ENCODE data around the gene CCDC78.

Gene CCDC78

DNA sequence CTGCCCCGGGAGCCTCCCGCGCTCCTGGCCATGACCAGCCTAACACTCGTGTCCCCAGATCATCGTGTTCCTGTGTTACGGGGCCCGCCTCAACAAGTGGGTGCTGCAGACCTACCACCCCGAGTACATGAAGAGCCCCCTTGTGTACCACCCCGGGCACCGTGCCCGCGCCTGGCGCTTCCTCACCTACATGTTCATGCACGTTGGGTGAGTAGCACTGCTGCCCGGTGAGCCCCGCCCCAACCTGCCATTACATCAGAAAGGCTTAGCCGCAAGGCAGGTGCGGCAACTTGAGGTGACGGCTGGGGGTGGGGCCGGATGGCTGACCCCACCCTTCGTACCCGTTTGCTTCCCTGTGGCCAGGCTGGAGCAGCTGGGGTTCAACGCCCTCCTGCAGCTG is 49.3 kb downstream of the CCDC78 start:
- DNase-seq = no peak

- no peak for DNase-seq
Observed at GRCh38 chr16:676565-676902, 49.7 kb downstream of the CCDC78 start.

GRCh38 chr16:675884-676564 is 50.2 kb downstream of the CCDC78 start:
- DNase-seq = no peak

GRCh38 chr16:674968-675883 is 51.0 kb downstream of the CCDC78 start, which contains the start of gene RHBDL1:
TSS of gene RHBDL1 (plus strand) at chr16:675671. CDS start at chr16:675791, 120 bp downstream.
- peak; percentile 37 for DNase-seq

GRCh38 chr16:674214-674881 is 51.9 kb downstream of the CCDC78 start:
- DNase-seq = no peak

DNA sequence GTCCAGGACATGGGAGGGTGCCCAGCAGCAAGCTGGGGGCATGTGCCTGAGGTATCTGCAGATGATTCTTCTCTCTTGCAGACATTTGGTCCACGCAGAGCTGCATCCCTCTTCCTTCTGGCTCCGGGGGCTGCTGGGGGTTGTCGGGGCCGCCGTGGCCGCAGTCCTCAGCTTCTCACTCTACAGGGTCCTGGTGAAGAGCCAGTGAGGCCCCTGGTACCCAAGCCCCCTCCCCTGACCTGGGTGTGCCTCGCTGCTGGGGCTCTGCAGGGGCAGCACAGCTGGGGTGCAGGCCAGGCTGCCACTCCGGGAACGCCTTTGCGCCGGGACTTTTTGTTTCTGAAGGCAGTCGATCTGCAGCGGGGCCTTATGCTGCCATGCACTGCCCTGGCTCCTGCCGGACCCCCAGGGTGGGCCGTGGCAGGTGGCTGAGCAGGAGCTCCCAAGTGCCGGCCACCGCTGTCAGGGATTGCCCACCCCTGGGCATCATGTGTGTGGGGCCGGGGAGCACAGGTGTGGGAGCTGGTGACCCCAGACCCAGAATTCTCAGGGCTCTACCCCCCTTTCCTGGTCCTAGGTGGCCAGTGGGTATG is 52.7 kb downstream of the CCDC78 start:
- DNase-seq = no peak

- no peak for DNase-seq
Observed at GRCh38 chr16:672851-673250, 53.4 kb downstream of the CCDC78 start.

Data from fibroblast of skin of right quadriceps (primary cell).